HEK293 (cell line): ENCODE results near the gene SKI.

Experiments
- ZBTB1 ChIP-seq: fragments of 450-650 bp; formaldehyde crosslinking; IDR thresholded peaks from 2 replicates; pipeline ENCODE4 v1.5.1; 2016; ENCODE audit warnings: missing biosample characterization, missing genetic modification characterization
- ZNF146 ChIP-seq: fragments of 450-650 bp; formaldehyde crosslinking; IDR thresholded peaks from 2 replicates; pipeline ENCODE4 v1.5.1; 2016; ENCODE audit warnings: missing biosample characterization, missing genetic modification characterization
- ZNF366 ChIP-seq: fragments of 450-650 bp; formaldehyde crosslinking; conservative IDR thresholded peaks from 2 replicates; pipeline ENCODE4 v1.5.1; 2016; ENCODE audit warnings: missing biosample characterization, missing genetic modification characterization
- ZNF530 ChIP-seq: fragments of 450-650 bp; formaldehyde crosslinking; IDR thresholded peaks from 2 replicates; pipeline ENCODE4 v1.5.1; 2016; ENCODE audit warnings: low read depth, missing biosample characterization, missing genetic modification characterization
- ZNF776 ChIP-seq: fragments of 450-650 bp; formaldehyde crosslinking; IDR thresholded peaks from 2 replicates; pipeline ENCODE4 v1.5.0; 2017; ENCODE audit warnings: missing biosample characterization, missing genetic modification characterization, borderline replicate concordance
- TF ChIP-seq, protein P1 (sequence below): fragments of 450-650 bp; formaldehyde crosslinking; IDR thresholded peaks from 2 replicates; pipeline ENCODE4 v1.5.1; 2016; ENCODE audit warnings: missing biosample characterization, missing genetic modification characterization
- TF ChIP-seq, protein P2 (sequence below): fragments of 450-650 bp; formaldehyde crosslinking; IDR thresholded peaks from 2 replicates; pipeline ENCODE4 v1.5.1; 2016; ENCODE audit warnings: missing biosample characterization, missing genetic modification characterization, borderline replicate concordance
- TF ChIP-seq, protein P3 (sequence below): fragments of 450-650 bp; formaldehyde crosslinking; IDR thresholded peaks from 2 replicates; pipeline ENCODE4 v1.5.1; 2016; ENCODE audit warnings: missing biosample characterization, missing genetic modification characterization

DNA sequence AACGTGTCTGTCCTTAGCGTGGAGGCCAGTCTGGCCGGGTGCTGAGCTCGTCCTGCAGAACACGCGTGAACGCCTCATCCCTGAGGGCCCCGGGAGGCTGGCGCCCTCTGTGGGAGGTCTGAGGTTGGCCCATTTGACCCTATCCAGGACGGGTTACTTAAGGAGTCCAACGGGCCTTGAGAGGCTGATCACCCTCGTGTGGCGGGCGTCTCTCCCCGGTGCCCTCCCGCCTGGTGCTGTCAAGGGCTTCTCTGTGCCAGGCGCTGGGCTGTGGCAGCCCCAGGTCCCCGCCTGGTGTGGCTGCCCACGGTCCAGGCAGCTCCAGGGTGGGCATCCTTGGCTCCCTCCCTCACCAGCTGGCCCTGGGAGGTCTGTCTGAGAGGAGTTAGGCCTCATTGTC lies 9.7 kb downstream of the SKI start:
- TF ChIP-seq ZBTB1 (tag by site-specific recombination) (no peak), ZNF366 (tag by site-specific recombination) (no peak), ZNF146 (tag by site-specific recombination) (no peak), ZNF530 (no peak), ZNF776 (tag by site-specific recombination) (no peak)
- TF ChIP-seq, protein P1, sequence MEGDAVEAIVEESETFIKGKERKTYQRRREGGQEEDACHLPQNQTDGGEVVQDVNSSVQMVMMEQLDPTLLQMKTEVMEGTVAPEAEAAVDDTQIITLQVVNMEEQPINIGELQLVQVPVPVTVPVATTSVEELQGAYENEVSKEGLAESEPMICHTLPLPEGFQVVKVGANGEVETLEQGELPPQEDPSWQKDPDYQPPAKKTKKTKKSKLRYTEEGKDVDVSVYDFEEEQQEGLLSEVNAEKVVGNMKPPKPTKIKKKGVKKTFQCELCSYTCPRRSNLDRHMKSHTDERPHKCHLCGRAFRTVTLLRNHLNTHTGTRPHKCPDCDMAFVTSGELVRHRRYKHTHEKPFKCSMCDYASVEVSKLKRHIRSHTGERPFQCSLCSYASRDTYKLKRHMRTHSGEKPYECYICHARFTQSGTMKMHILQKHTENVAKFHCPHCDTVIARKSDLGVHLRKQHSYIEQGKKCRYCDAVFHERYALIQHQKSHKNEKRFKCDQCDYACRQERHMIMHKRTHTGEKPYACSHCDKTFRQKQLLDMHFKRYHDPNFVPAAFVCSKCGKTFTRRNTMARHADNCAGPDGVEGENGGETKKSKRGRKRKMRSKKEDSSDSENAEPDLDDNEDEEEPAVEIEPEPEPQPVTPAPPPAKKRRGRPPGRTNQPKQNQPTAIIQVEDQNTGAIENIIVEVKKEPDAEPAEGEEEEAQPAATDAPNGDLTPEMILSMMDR: peak; percentile 43
- TF ChIP-seq, protein P2, sequence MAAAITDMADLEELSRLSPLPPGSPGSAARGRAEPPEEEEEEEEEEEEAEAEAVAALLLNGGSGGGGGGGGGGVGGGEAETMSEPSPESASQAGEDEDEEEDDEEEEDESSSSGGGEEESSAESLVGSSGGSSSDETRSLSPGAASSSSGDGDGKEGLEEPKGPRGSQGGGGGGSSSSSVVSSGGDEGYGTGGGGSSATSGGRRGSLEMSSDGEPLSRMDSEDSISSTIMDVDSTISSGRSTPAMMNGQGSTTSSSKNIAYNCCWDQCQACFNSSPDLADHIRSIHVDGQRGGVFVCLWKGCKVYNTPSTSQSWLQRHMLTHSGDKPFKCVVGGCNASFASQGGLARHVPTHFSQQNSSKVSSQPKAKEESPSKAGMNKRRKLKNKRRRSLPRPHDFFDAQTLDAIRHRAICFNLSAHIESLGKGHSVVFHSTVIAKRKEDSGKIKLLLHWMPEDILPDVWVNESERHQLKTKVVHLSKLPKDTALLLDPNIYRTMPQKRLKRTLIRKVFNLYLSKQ (tag by site-specific recombination): no peak
- TF ChIP-seq, protein P3, sequence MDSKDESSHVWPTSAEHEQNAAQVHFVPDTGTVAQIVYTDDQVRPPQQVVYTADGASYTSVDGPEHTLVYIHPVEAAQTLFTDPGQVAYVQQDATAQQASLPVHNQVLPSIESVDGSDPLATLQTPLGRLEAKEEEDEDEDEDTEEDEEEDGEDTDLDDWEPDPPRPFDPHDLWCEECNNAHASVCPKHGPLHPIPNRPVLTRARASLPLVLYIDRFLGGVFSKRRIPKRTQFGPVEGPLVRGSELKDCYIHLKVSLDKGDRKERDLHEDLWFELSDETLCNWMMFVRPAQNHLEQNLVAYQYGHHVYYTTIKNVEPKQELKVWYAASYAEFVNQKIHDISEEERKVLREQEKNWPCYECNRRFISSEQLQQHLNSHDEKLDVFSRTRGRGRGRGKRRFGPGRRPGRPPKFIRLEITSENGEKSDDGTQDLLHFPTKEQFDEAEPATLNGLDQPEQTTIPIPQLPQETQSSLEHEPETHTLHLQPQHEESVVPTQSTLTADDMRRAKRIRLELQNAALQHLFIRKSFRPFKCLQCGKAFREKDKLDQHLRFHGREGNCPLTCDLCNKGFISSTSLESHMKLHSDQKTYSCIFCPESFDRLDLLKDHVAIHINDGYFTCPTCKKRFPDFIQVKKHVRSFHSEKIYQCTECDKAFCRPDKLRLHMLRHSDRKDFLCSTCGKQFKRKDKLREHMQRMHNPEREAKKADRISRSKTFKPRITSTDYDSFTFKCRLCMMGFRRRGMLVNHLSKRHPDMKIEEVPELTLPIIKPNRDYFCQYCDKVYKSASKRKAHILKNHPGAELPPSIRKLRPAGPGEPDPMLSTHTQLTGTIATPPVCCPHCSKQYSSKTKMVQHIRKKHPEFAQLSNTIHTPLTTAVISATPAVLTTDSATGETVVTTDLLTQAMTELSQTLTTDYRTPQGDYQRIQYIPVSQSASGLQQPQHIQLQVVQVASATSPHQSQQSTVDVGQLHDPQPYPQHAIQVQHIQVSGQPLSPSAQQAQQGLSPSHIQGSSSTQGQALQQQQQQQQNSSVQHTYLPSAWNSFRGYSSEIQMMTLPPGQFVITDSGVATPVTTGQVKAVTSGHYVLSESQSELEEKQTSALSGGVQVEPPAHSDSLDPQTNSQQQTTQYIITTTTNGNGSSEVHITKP (tag by site-specific recombination): no peak
